Measurements from ENCODE around the gene ZNF208. TPM values are rescaled to one million over a fixed set of nuclear protein-coding genes. Genes with fewer than 3 reads are reported as not detected.
"Not testable (repeated sequence)": the region's sequence is repeated elsewhere in the genome, so short reads cannot be mapped to it uniquely, and the experiment has no call there.

ZNF208 gene
- total RNA-seq (2014; rRNA removed; shearing (Covaris generic)): not detected in 2 replicates

GRCh38 chr19:22010437-22011143 lies at the start of gene ZNF208:
ZNF208 (minus strand) TSS chr19:22010943; CDS start chr19:22010794, 149 bp downstream.
- not testable (repeated sequence) for H3K4me1 ChIP-seq; H3K36me3 ChIP-seq; H3K27ac ChIP-seq; H3K9me3 ChIP-seq (replicated peaks); DNase-seq; H3K4me3 ChIP-seq; H3K27me3 ChIP-seq

GRCh38 chr19:22052644-22053013 lies 41.9 kb upstream of the ZNF208 start:
- no peaks in the 10 kb centered on the region for H3K27me3 ChIP-seq
- H3K4me1 ChIP-seq: no peaks in the 10 kb centered on the region
- no peaks in the 10 kb centered on the region; the same call in 1 of the 2 replicates for H3K9me3 ChIP-seq (replicated peaks)
- peak overlapping the region; percentile 70 for H3K27ac ChIP-seq
- peak in 1 of 2 experiments; percentile 48 for DNase-seq
- H3K4me3 ChIP-seq: peak overlapping the region; percentile 80
- peaks cover 8% of the 10 kb centered on the region for H3K36me3 ChIP-seq

GRCh38 chr19:22041151-22041550 lies 30.4 kb upstream of the ZNF208 start:
- not testable (repeated sequence) for DNase-seq; H3K9me3 ChIP-seq (replicated peaks); H3K4me3 ChIP-seq; H3K27ac ChIP-seq; H3K27me3 ChIP-seq; H3K4me1 ChIP-seq; H3K36me3 ChIP-seq

- H3K36me3 ChIP-seq: no peaks in the 10 kb centered on the region
- H3K9me3 ChIP-seq (replicated peaks): no peaks in the 10 kb centered on the region
- H3K27ac ChIP-seq: no peak overlapping the region
- H3K4me1 ChIP-seq: no peaks in the 10 kb centered on the region
- H3K27me3 ChIP-seq: no peaks in the 10 kb centered on the region
- no peak overlapping the region for H3K4me3 ChIP-seq
- DNase-seq: no peak
Measured at GRCh38 chr19:22030680-22031079, 19.9 kb upstream of the ZNF208 start.

GRCh38 chr19:22026687-22027086 lies 15.9 kb upstream of the ZNF208 start:
- no peak for DNase-seq
- Histone ChIP-seq H3K4me3 (no peak overlapping the region), H3K9me3 (replicated peaks) (no peaks in the 10 kb centered on the region), H3K36me3 (no peaks in the 10 kb centered on the region), H3K4me1 (no peaks in the 10 kb centered on the region), H3K27ac (no peak overlapping the region), H3K27me3 (no peaks in the 10 kb centered on the region)

GRCh38 chr19:22025539-22025938 lies 14.8 kb upstream of the ZNF208 start:
- DNase-seq; H3K27me3 ChIP-seq; H3K4me1 ChIP-seq; H3K4me3 ChIP-seq; H3K36me3 ChIP-seq; H3K27ac ChIP-seq; H3K9me3 ChIP-seq (replicated peaks): not testable (repeated sequence)

- Histone ChIP-seq H3K4me1 (no peaks in the 10 kb centered on the region), H3K27me3 (no peaks in the 10 kb centered on the region), H3K36me3 (no peaks in the 10 kb centered on the region), H3K9me3 (replicated peaks) (peaks cover 11% of the 10 kb centered on the region), H3K27ac (no peak overlapping the region), H3K4me3 (no peak overlapping the region)
- DNase-seq: no peak
Measured at GRCh38 chr19:21970466-21970865, 40.3 kb downstream of the ZNF208 start.

- Histone ChIP-seq H3K4me3 (no peak overlapping the region), H3K36me3 (no peaks in the 10 kb centered on the region), H3K27ac (no peak overlapping the region), H3K27me3 (no peaks in the 10 kb centered on the region), H3K4me1 (no peaks in the 10 kb centered on the region), H3K9me3 (replicated peaks) (peaks cover 11% of the 10 kb centered on the region; the same call in 1 of the 2 replicates)
- DNase-seq: peak; percentile 4 to 15
Measured at GRCh38 chr19:21947775-21948174, 63.0 kb downstream of the ZNF208 start.

- no peaks in the 10 kb centered on the region for H3K27me3 ChIP-seq
- DNase-seq: no peak
- no peaks in the 10 kb centered on the region for H3K4me1 ChIP-seq
- H3K9me3 ChIP-seq (replicated peaks): no peaks in the 10 kb centered on the region
- H3K27ac ChIP-seq: no peak overlapping the region
- no peaks in the 10 kb centered on the region for H3K36me3 ChIP-seq
- no peak overlapping the region for H3K4me3 ChIP-seq
Measured at GRCh38 chr19:21940684-21941083, 70.1 kb downstream of the ZNF208 start.

GRCh38 chr19:21934593-21934992 lies 76.2 kb downstream of the ZNF208 start:
- H3K4me3 ChIP-seq: no peak overlapping the region
- no peaks in the 10 kb centered on the region for H3K36me3 ChIP-seq
- no peak for DNase-seq
- no peaks in the 10 kb centered on the region for H3K4me1 ChIP-seq
- no peaks in the 10 kb centered on the region for H3K27me3 ChIP-seq
- H3K27ac ChIP-seq: no peak overlapping the region
- no peaks in the 10 kb centered on the region for H3K9me3 ChIP-seq (replicated peaks)

GRCh38 chr19:21934131-21934530 lies 76.6 kb downstream of the ZNF208 start:
- Histone ChIP-seq H3K4me1 (no peaks in the 10 kb centered on the region), H3K27ac (no peak overlapping the region), H3K9me3 (replicated peaks) (no peaks in the 10 kb centered on the region), H3K4me3 (no peak overlapping the region), H3K36me3 (no peaks in the 10 kb centered on the region), H3K27me3 (no peaks in the 10 kb centered on the region)
- no peak for DNase-seq

- H3K36me3 ChIP-seq: no peaks in the 10 kb centered on the region
- no peak overlapping the region for H3K27ac ChIP-seq
- H3K4me3 ChIP-seq: no peak overlapping the region
- H3K4me1 ChIP-seq: no peaks in the 10 kb centered on the region
- no peaks in the 10 kb centered on the region; the same call in 1 of the 2 replicates for H3K9me3 ChIP-seq (replicated peaks)
- no peak for DNase-seq
- no peaks in the 10 kb centered on the region for H3K27me3 ChIP-seq
Measured at GRCh38 chr19:21922276-21922675, 88.5 kb downstream of the ZNF208 start.

- no peak for DNase-seq
Measured at GRCh38 chr19:21921691-21922180, 89.0 kb downstream of the ZNF208 start.

GRCh38 chr19:21915411-21915810 lies 95.3 kb downstream of the ZNF208 start:
- no peaks in the 10 kb centered on the region for H3K27me3 ChIP-seq
- H3K36me3 ChIP-seq: no peaks in the 10 kb centered on the region
- no peak overlapping the region for H3K27ac ChIP-seq
- no peaks in the 10 kb centered on the region for H3K4me1 ChIP-seq
- no peaks in the 10 kb centered on the region for H3K9me3 ChIP-seq (replicated peaks)
- no peak overlapping the region for H3K4me3 ChIP-seq
- DNase-seq: no peak

More at GRCh38 chr19:21921691-21922180, 89.0 kb downstream of the ZNF208 start:
- Histone ChIP-seq H3K9me3 (replicated peaks) (no peaks in the 10 kb centered on the region; the same call in 1 of the 2 replicates), H3K27ac (no peak overlapping the region), H3K4me3 (no peak overlapping the region), H3K27me3 (no peaks in the 10 kb centered on the region), H3K4me1 (no peaks in the 10 kb centered on the region), H3K36me3 (no peaks in the 10 kb centered on the region)

GRCh38 chr19:21912654-21913053 lies 98.1 kb downstream of the ZNF208 start:
- DNase-seq: peak in 1 of 2 experiments; percentile 16
- H3K4me3 ChIP-seq: no peak overlapping the region
- no peaks in the 10 kb centered on the region for H3K27me3 ChIP-seq
- H3K9me3 ChIP-seq (replicated peaks): no peaks in the 10 kb centered on the region
- no peaks in the 10 kb centered on the region for H3K4me1 ChIP-seq
- H3K36me3 ChIP-seq: no peaks in the 10 kb centered on the region
- H3K27ac ChIP-seq: no peak overlapping the region

GRCh38 chr19:21910318-21910717 lies 100.4 kb downstream of the ZNF208 start:
- Histone ChIP-seq H3K9me3 (replicated peaks) (no peaks in the 10 kb centered on the region), H3K36me3 (no peaks in the 10 kb centered on the region), H3K4me3 (no peak overlapping the region), H3K27me3 (no peaks in the 10 kb centered on the region), H3K4me1 (no peaks in the 10 kb centered on the region), H3K27ac (no peak overlapping the region)
- DNase-seq: no peak
